IMR-90 (cell line): ENCODE results near the gene RAB37. TPM values are rescaled to one million over a fixed set of nuclear protein-coding genes. Genes with fewer than 3 reads are reported as not detected.

Experiments used
- ATAC-seq: fragments of 200-7000 bp; cut with Tn5 transposase; 2 replicates; pipeline ENCODE4 v1.9.1; 2020; ENCODE audit warnings: low read depth, mild to moderate bottlenecking, moderate library complexity
- BruUV-seq: library from RNA; stranded (reverse); fragments of 400-500 nt; replicated peaks from 2 replicates; lab custom pipeline; 2021; lab: Mats Ljungman, UMichigan
- CTCF ChIA-PET: fragments of 300-600 bp; formaldehyde crosslinking; extraction: SDS; loops from one replicate; lab custom pipeline; 2021; ENCODE audit warnings: antibody characterized with exemption; lab: Yijun Ruan, JAX
- POLR2A ChIA-PET: fragments of 300-600 bp; sonication (Branson Sonifier 250); formaldehyde crosslinking; loops from one replicate; lab custom pipeline; 2022; ENCODE audit warnings: antibody characterized with exemption; ENCODE audit not compliant: unreplicated experiment; lab: Charles Lee
- DNase-seq: peaks from one replicate; pipeline ENCODE4 v3.0.0; 2013
- H2AFZ ChIP-seq: replicated peaks from 2 replicates; pipeline ENCODE3; 2013; ENCODE audit warnings: low read length, mild to moderate bottlenecking; ENCODE audit not compliant: poor library complexity
- H2AK5ac ChIP-seq: 2 replicates; pipeline ENCODE4 v1.6.1; 2013; ENCODE audit warnings: low read depth, low read length, inconsistent platforms
- H2AK9ac ChIP-seq: replicated peaks from 2 replicates; pipeline ENCODE3; 2013; ENCODE audit warnings: mild to moderate bottlenecking, low read depth, low read length, moderate library complexity; ENCODE audit not compliant: poor library complexity
- H2BK120ac ChIP-seq: 2 replicates; pipeline ENCODE4 v1.6.1; 2013; ENCODE audit warnings: low read depth, low read length, inconsistent platforms
- H2BK15ac ChIP-seq: 3 replicates; pipeline ENCODE4 v1.6.1; 2013; ENCODE audit warnings: low read depth, low read length, inconsistent platforms
- H2BK20ac ChIP-seq: 2 replicates; pipeline ENCODE4 v1.6.1; 2013; ENCODE audit warnings: low read depth, mild to moderate bottlenecking, inconsistent platforms, low read length, moderate library complexity
- H2BK5ac ChIP-seq: 2 replicates; pipeline ENCODE4 v1.6.1; 2013; ENCODE audit warnings: mild to moderate bottlenecking, low read depth, low read length, inconsistent platforms; ENCODE audit not compliant: poor library complexity, severe bottlenecking
- H3K14ac ChIP-seq: replicated peaks from 2 replicates; pipeline ENCODE4 v1.6.1; 2013; ENCODE audit warnings: low read depth, low read length, inconsistent platforms
- H3K18ac ChIP-seq: 2 replicates; pipeline ENCODE4 v1.6.1; 2013; ENCODE audit warnings: low read depth, low read length, control low read depth
- H3K23ac ChIP-seq: 2 replicates; pipeline ENCODE4 v1.6.1; 2013; ENCODE audit warnings: low read depth, low read length, inconsistent platforms
- H3K27ac ChIP-seq: 2 replicates; pipeline ENCODE4 v1.5.1; 2013; ENCODE audit warnings: mild to moderate bottlenecking, control low read depth, low read length; ENCODE audit not compliant: insufficient read depth
- H3K27me3 ChIP-seq: 2 replicates; pipeline ENCODE4 v1.6.1; 2013; ENCODE audit warnings: low read length; ENCODE audit not compliant: control insufficient read depth, insufficient read depth
- H3K36me3 ChIP-seq: 2 replicates; pipeline ENCODE4 v1.6.1; 2013; ENCODE audit warnings: low read length, mixed read lengths; ENCODE audit not compliant: control insufficient read depth, insufficient read depth
- H3K4ac ChIP-seq: 2 replicates; pipeline ENCODE4 v1.6.1; 2013; ENCODE audit warnings: low read depth, low read length, inconsistent platforms
- H3K4me1 ChIP-seq: 2 replicates; pipeline ENCODE4 v1.6.1; 2013; ENCODE audit warnings: low read length, mixed read lengths; ENCODE audit not compliant: control insufficient read depth, insufficient read depth
- H3K4me2 ChIP-seq: 2 replicates; pipeline ENCODE4 v1.6.1; 2013; ENCODE audit warnings: low read depth, mild to moderate bottlenecking, control low read depth, low read length, moderate library complexity
- H3K4me3 ChIP-seq: 2 replicates; pipeline ENCODE4 v1.5.1; 2013; ENCODE audit warnings: low read depth, mild to moderate bottlenecking, control low read depth, low read length, moderate library complexity; ENCODE audit not compliant: insufficient read depth
- H3K56ac ChIP-seq: 2 replicates; pipeline ENCODE4 v1.6.1; 2013; ENCODE audit warnings: low read length, inconsistent platforms; ENCODE audit not compliant: insufficient read depth; ENCODE audit errors: extremely low read depth
- H3K79me1 ChIP-seq, 2 experiments: 2 replicates each; pipeline ENCODE4 v1.6.1; 2013; ENCODE audit warnings: low read length in 2 of 2, inconsistent platforms in 1 of 2, low read depth in 1 of 2
- H3K9ac ChIP-seq: 2 replicates; pipeline ENCODE4 v1.6.1; 2013; ENCODE audit warnings: low read depth, low read length, control low read depth
- H3K9me1 ChIP-seq: 2 replicates; pipeline ENCODE4 v1.6.1; 2013; ENCODE audit warnings: low read length, inconsistent platforms; ENCODE audit not compliant: insufficient read depth
- H3K9me3 ChIP-seq: 2 replicates; pipeline ENCODE4 v1.6.1; 2013; ENCODE audit warnings: low read length; ENCODE audit not compliant: control insufficient read depth, insufficient read depth
- H4K20me1 ChIP-seq: 2 replicates; pipeline ENCODE4 v1.6.1; 2013; ENCODE audit warnings: low read length, inconsistent platforms; ENCODE audit not compliant: insufficient read depth
- H4K5ac ChIP-seq: 2 replicates; pipeline ENCODE4 v1.6.1; 2013; ENCODE audit warnings: mild to moderate bottlenecking, low read depth, low read length, control low read depth
- H4K8ac ChIP-seq, 2 experiments: 2 replicates each; pipeline ENCODE4 v1.6.1; 2013; ENCODE audit warnings: low read depth in 2 of 2, low read length in 2 of 2, control low read depth in 1 of 2, inconsistent platforms in 1 of 2
- H4K91ac ChIP-seq: 2 replicates; pipeline ENCODE4 v1.6.1; 2013; ENCODE audit warnings: low read depth, low read length, inconsistent platforms; ENCODE audit not compliant: insufficient read depth
- BHLHE40 ChIP-seq: fragments of 150-350 bp; IDR thresholded peaks from 2 replicates; pipeline ENCODE4 v1.6.1; 2016; ENCODE audit warnings: mild to moderate bottlenecking, low read depth, low read length
- CEBPB ChIP-seq: IDR thresholded peaks from 2 replicates; pipeline ENCODE4 v1.6.1; 2012; ENCODE audit warnings: low read depth, low read length, improper control_type of control experiment
- CHD1 ChIP-seq: IDR thresholded peaks from 2 replicates; pipeline ENCODE4 v1.6.1; 2012; ENCODE audit warnings: low read depth, low read length, improper control_type of control experiment
- CTCF ChIP-seq: conservative IDR thresholded peaks from 2 replicates; pipeline ENCODE4 v1.5.1; 2012; ENCODE audit warnings: mild to moderate bottlenecking, low read depth, low read length, improper control_type of control experiment
- ELK1 ChIP-seq: fragments of 150-350 bp; IDR thresholded peaks from 2 replicates; pipeline ENCODE4 v1.6.1; 2016; ENCODE audit warnings: low read depth, mild to moderate bottlenecking, low read length, moderate library complexity, borderline replicate concordance
- FOS ChIP-seq: fragments of 150-350 bp; IDR thresholded peaks from 2 replicates; pipeline ENCODE4 v1.6.1; 2016; ENCODE audit warnings: low read depth, low read length
- MAFK ChIP-seq: IDR thresholded peaks from 2 replicates; pipeline ENCODE4 v1.6.1; 2012; ENCODE audit warnings: low read depth, low read length, improper control_type of control experiment
- MAZ ChIP-seq: IDR thresholded peaks from 2 replicates; pipeline ENCODE4 v1.6.1; 2012; ENCODE audit warnings: low read depth, mild to moderate bottlenecking, low read length, improper control_type of control experiment, moderate library complexity, borderline replicate concordance
- MXI1 ChIP-seq: IDR thresholded peaks from 2 replicates; pipeline ENCODE4 v1.6.1; 2012; ENCODE audit warnings: low read depth, mild to moderate bottlenecking, low read length, moderate library complexity, borderline replicate concordance
- NFE2L2 ChIP-seq: fragments of 150-350 bp; IDR thresholded peaks from 2 replicates; pipeline ENCODE4 v1.6.1; 2016; ENCODE audit warnings: low read depth, mild to moderate bottlenecking, low read length
- POLR2A ChIP-seq: IDR thresholded peaks from 2 replicates; pipeline ENCODE4 v1.6.1; 2012; ENCODE audit warnings: mild to moderate bottlenecking, low read depth, low read length
- RAD21 ChIP-seq: IDR thresholded peaks from 2 replicates; pipeline ENCODE4 v1.6.1; 2012; ENCODE audit warnings: low read length, improper control_type of control experiment
- RCOR1 ChIP-seq: IDR thresholded peaks from 2 replicates; pipeline ENCODE4 v1.6.1; 2012; ENCODE audit warnings: mild to moderate bottlenecking, low read length, improper control_type of control experiment; ENCODE audit not compliant: insufficient replicate concordance
- RFX5 ChIP-seq: IDR thresholded peaks from 2 replicates; pipeline ENCODE4 v1.8.0; 2012; ENCODE audit warnings: low read depth, mild to moderate bottlenecking, low read length, moderate library complexity
- SMC3 ChIP-seq: fragments of 150-350 bp; IDR thresholded peaks from 2 replicates; pipeline ENCODE4 v1.6.1; 2016; ENCODE audit warnings: low read depth, mild to moderate bottlenecking, antibody characterized with exemption, low read length, moderate library complexity
- USF2 ChIP-seq: fragments of 150-350 bp; IDR thresholded peaks from 2 replicates; pipeline ENCODE4 v1.6.1; 2017; ENCODE audit warnings: mild to moderate bottlenecking, antibody characterized with exemption, low read length, low read depth
- WGBS, 2 experiments: methylation state at CpG; one replicate each; pipeline versions ENCODE4 v1.1.5 to v1.1.7; 2013; ENCODE audit warnings: missing lambda C conversion rate in 2 of 2; ENCODE audit not compliant: insufficient read length in 1 of 2; ENCODE audit errors: extremely low coverage in 2 of 2; 5-methylcytosine and 5-hydroxymethylcytosine counted together
- dilution Hi-C: fragments of 300-500 bp; cut with HindIII; formaldehyde crosslinking; loops from one replicate; pipeline ENCODE4 v1.14.3; 2018; ENCODE audit warnings: low sequenced_read_pairs; ENCODE audit not compliant: unreplicated experiment
- in situ Hi-C: fragments of 300-500 bp; cut with MboI; formaldehyde crosslinking; loops from 3 replicates; pipeline ENCODE4 v1.14.3; 2019; ENCODE audit warnings: low sequenced_read_pairs, inconsistent platforms, mixed read lengths
- intact Hi-C: fragments of 100-400 bp; cut with micrococcal nuclease; formaldehyde crosslinking; loops from 2 replicates; pipeline ENCODE4 v1.10.0; 2022
- polyA plus RNA-seq, 3 experiments: library from polyadenylated mRNA; depleted of rRNA; stranded (reverse); fragments of >200 nt; gene quantifications; 2 replicates each; pipeline ENCODE4 v1.2.3, GENCODE V29; 2012; ENCODE audit warnings: low replicate concordance in 1 of 3
- total RNA-seq: library from RNA; depleted of rRNA; stranded (reverse); fragments of >200 nt; gene quantifications from 2 replicates; pipeline ENCODE4 v1.2.3, GENCODE V29; 2012

Gene RAB37
- total and polyA plus RNA-seq, 2 of the 4 experiments (the other 2 are of a cell fraction) = 0.19 TPM; not detected in 1

GRCh38 chr17:74784125-74784810 is 47.2 kb downstream of the RAB37 start:
- H3K36me3 ChIP-seq = peaks cover 28% of the 10 kb centered on the region
- intact Hi-C loops = no loop called here
- POLR2A ChIA-PET = no interaction called here
- H3K18ac ChIP-seq = no peak overlapping the region
- H3K9me3 ChIP-seq = no peaks in the 10 kb centered on the region
- no peak overlapping the region for H3K23ac ChIP-seq
- H4K20me1 ChIP-seq = peaks cover 6% of the 10 kb centered on the region; the same call in 1 of the 2 replicates
- H2BK20ac ChIP-seq = no peak overlapping the region
- H4K91ac ChIP-seq = no peak overlapping the region
- no peak overlapping the region for H2AK5ac ChIP-seq
- dilution Hi-C loops = no loop called here
- no peak for ATAC-seq
- BruUV-seq = no TSS peak
- no peak for DNase-seq
- H2AFZ ChIP-seq = no peak overlapping the region
- H2BK120ac ChIP-seq = no peak overlapping the region
- H3K9me1 ChIP-seq = no peaks in the 10 kb centered on the region; the same call in 1 of the 2 replicates
- in situ Hi-C loops = no loop called here
- no peak overlapping the region for H3K4me2 ChIP-seq
- CTCF ChIA-PET = no interaction called here
- H3K79me1 ChIP-seq = peaks cover 5 to 20% of the 10 kb centered on the region in 2 experiments; a peak in 3 of 4 replicates
- 95% methylated on average over 4 of the region's 5 CpGs; no CpG with 5 or more reads in 1 of the 2 experiments for WGBS, 2 experiments
- TF ChIP-seq SMC3 = no peak
- no peak for TF ChIP-seq RFX5
- TF ChIP-seq MXI1 = no peak
- TF ChIP-seq USF2 = no peak
- TF ChIP-seq CHD1 = no peak
- TF ChIP-seq RCOR1 = no peak
- TF ChIP-seq CTCF = no peak
- no peak for TF ChIP-seq CEBPB
- TF ChIP-seq NFE2L2 = no peak
- no peak for TF ChIP-seq ELK1
- no peak for TF ChIP-seq RAD21
- no peak for TF ChIP-seq FOS
- TF ChIP-seq POLR2A = no peak
- no peak for TF ChIP-seq BHLHE40
- no peak for TF ChIP-seq MAZ
- no peak for TF ChIP-seq MAFK
- no peak overlapping the region for H4K8ac ChIP-seq
- no peak overlapping the region for H2BK15ac ChIP-seq
- no peak overlapping the region for H2BK5ac ChIP-seq
- no peaks in the 10 kb centered on the region; the same call in 1 of the 2 replicates for H3K4me1 ChIP-seq
- H3K9ac ChIP-seq = no peak overlapping the region; the same call in 1 of the 2 replicates
- H3K56ac ChIP-seq = no peak overlapping the region
- no peak overlapping the region for H3K14ac ChIP-seq
- H3K4ac ChIP-seq = no peak overlapping the region
- no peak overlapping the region for H3K4me3 ChIP-seq
- H4K5ac ChIP-seq = no peak overlapping the region
- no peak overlapping the region for H2AK9ac ChIP-seq
- H3K27ac ChIP-seq = no peak overlapping the region
- H3K27me3 ChIP-seq = no peaks in the 10 kb centered on the region
